DMS 273 treated with DMSO at 0.1 percent for 48 hours (cell line): ENCODE measurements around the gene NKIRAS1.
"Not testable (repeated sequence)": the region's sequence is repeated elsewhere in the genome, so short reads cannot be mapped to it uniquely, and the experiment has no call there.

Experiments
- DNase-seq: peaks from one replicate; lab custom pipeline; 2025; lab: John Stamatoyannopoulos, UW

NKIRAS1 gene

DNA sequence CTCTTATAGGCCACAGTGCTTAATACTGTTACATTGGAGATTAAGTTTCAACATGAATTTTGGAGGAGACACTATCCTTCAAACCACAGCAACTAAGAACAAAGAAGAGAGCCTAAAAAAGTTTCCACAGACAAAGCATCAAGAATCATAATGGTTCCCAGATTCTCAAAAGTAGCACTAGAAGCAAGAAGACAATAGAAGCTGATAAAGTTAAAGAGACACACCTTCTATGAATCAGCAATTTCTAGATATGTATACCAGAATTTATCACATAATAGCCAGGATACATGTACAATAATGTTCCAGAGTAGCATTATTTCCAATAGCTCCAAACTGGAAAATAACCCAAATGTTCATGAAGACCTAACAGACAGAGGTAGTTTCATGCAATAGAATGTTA is 12.2 kb downstream of the NKIRAS1 start:
- no peak for DNase-seq

DNA sequence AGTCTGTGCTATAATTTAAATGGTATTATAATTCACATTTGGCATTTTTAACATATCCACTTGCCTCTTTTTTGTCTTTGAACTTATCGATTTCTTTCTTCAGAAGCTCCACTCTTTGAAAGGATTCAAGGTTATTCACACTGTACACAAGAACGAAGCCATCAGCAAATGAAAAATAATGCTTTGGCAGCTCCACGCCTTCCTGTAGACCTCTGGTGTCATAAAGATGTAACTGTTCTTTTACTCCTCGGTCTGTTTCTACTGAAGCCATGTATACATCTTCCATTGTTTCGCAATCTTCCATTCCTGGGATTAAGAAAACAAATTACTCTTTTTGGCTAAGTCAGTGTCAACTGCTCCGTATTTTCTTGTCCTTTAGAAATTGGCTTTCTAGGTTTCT is 16.0 kb downstream of the NKIRAS1 start:
- DNase-seq: no peak

DNA sequence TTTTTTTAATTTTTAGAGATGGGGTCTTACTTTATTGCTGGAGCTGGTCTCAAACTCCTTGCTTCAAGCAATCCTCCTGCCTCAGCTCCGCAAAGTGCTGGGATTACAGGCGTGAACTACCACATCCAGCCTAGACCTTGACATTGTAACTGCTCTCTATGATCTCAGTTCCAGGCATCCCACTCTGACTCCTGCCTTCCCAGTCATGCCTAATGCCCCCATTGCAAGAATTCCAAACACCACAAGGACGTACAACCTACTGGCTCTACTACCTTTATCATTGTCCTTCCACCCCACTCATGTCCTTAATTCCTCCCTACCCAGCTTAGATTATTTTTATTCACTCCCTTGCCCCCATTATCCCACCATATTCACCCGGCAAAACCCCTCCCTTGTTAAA is 21.6 kb downstream of the NKIRAS1 start:
- no peak for DNase-seq

DNA sequence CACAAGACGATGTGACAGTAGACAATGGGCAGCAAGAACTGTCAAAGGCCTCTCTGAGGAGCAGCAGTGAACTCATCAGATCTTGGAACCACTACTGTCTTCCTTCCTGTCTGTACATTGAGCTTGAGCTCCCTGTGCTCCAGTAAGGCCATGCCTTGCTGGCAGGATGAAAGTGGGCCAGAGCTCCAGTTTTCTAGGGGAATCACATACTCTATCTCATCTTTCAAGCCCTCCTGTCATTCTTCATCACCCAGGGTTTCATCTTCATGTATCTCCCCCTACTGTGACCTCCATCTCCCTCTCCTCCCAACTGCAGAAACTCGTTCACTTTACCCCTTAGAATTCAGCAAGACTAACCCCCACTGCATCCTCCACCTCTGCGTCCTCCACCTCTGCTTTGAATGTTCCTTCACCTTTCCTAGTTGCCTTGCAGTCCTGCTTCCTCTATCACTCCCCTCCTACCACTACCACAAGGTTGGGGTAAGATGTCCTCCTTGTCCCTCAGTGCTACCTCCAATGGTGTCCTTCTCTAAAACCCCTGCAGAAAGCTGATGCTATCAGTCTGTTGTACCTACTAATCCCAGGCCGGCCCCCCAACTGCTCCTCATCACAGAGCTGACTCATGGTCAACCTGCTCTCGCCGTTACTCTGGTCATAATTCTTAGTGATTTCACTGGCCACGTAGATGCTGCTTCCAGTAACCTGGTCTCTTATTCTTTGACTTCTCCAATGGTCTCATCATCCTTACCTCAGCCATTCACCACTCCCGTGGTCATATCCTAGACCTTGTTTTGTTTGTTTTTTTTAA is 22.3 kb downstream of the NKIRAS1 start:
- DNase-seq: no peak

DNA sequence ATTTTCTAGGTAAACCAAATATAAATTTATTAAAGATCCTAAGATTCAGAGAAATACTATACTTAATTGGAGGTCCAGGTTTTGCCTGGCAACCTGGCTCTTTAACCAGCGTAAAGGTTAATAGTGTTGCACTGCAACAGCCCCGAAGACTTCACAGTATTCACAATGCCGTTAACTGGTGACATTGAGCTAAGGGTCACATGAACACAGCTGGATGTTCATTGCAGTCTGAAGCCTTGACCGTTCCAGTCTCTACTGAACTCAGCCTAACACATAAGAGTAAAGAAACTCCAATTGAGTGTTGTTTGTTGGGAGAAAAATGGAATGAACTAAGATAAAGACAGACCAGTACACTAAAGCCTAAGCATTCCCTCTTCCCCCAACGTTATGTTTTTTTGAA is 26.8 kb downstream of the NKIRAS1 start:
- no peak for DNase-seq

DNA sequence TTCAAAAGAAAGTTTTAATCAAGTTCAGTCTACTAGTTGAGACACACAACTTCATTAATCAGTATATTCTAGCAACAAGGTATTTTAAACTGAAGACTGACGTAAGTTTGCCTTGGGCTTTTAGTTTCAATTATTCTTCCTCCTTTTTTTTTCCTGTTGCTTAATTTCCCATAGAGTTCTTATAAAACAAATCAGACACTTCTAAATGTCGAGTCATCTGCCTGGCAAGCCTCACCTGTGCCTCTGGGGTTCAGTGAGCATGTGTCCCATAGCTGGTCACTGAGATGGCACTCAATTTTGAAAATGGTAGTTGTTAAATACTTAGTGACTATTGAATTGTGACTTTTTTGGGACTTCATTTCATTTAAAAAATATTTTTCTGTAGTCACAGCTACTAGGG is 27.4 kb downstream of the NKIRAS1 start:
- no peak for DNase-seq

DNA sequence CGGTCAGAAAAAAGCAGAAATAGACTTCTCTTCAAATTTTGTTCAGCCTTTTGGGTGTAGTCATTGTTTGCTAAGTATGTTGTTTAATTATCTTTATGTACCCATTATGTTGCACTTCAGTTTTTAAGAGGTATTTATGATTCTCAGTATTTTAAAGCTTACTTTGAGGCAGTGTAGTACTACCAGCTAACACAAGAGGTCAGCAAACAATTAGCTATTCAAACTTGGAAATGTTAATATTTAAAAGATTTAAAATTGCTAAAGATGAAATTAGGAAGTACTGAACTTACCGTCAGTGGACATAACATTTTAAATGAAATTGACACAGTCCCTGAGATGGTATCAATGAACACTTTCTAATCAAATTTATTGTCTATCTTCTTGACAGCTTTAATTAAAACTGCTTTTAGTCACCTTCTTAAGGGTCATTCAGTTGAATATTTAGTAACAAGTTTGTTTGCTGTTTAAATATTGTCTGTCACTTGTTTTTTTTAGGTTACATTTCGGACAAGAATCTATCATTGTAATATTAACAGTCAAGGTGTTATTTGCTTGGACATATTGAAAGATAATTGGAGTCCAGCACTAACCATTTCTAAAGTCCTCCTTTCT is 28.1 kb downstream of the NKIRAS1 start:
- no peak for DNase-seq

DNA sequence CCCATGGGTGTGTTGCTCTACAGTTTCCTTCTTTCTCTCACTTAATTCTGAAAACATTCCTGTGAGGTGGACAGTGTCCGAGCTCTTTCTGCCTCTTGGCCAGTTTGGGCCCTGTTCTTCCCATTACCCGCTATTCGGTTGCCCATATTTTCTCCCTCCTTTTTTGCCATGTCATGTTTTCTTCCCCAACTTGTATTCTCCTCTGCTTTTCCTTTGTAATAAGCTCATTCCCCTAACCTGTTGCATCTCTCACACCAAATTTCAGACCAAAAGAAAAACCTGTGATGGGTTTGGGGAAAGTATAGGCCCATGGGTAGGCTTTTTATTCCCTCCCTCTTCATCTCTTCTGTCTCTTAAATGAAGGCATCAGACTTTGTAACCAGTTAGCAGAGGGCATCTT is 30.5 kb downstream of the NKIRAS1 start:
- DNase-seq: no peak

DNA sequence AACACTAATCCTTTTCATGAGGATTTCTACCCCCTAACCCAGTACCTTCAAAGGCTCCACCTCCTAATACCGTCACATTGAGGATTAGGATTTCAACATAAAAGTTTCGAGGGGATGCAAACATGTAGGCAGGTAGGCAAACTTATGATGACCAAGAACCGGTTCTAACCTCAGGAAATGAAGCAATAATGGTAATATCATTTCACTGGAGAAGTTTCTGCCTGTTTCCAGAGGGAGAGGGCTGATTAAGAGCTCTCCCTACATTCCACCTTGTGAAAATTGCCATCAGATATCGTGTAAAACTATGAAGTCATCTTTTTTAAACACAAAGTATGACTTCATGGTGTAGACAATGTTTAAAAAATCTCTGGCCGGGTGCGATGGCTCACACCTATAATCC is 31.6 kb downstream of the NKIRAS1 start:
- no peak for DNase-seq

DNA sequence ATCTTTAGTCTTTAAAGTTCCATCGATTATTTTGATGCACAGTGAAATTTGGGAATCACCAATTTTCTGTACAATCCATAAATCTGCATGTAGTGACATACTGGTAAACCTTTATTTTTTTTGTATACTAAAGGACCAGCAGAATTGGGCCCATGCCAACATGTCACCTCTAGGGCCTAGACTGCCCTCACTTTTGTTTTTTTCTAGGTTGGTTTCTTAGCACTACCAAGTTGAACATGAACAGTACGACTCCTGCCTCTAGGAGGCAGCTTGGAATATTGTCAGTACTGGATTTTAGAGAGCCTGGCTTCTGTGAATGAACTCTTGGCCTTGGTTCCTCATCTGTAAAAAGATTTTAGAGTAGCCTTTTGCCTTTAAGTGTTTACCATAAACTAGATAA is 32.3 kb downstream of the NKIRAS1 start:
- no peak for DNase-seq

DNA sequence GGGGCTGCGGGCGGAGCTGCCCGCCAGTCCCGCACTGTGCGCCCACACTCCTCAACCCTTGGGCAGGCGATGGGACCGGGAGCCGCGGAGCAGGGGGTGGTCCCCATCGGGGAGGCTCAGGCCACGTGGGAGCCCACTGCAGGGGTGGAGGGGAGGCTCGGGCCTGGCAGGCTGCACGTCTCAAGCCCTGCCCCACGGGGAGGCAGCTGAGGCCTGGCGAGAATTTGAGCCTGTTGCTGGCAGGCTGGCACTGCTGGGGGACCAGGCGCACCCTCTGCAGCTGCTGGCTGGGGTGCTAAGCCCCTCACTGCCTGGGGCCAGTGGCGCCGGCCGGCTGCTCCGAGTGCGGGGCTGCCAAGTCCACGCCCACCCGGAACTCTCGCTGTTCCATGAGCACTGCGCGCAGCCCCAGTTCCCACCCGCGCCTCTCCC is 34.3 kb downstream of the NKIRAS1 start:
- no peak for DNase-seq

DNA sequence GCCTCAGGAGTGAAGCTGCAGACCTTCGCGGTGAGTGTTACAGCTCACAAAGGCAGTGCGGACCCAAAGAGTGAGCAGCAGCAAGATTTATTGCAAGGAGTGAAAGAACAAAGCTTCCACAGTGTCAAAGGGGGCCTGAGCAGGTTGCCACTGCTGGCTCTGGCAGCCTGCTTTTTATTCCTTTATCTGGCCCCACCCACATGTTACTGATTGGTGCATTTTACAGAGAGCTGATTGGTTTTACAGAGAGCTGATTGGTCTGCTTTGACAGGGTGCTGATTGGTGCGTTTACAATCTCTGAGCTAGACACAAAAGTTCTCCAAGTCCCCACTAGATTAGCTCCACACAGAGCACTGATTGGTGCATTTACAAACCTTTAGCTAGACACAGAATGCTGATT is 34.8 kb downstream of the NKIRAS1 start:
- DNase-seq: not testable (repeated sequence)

DNA sequence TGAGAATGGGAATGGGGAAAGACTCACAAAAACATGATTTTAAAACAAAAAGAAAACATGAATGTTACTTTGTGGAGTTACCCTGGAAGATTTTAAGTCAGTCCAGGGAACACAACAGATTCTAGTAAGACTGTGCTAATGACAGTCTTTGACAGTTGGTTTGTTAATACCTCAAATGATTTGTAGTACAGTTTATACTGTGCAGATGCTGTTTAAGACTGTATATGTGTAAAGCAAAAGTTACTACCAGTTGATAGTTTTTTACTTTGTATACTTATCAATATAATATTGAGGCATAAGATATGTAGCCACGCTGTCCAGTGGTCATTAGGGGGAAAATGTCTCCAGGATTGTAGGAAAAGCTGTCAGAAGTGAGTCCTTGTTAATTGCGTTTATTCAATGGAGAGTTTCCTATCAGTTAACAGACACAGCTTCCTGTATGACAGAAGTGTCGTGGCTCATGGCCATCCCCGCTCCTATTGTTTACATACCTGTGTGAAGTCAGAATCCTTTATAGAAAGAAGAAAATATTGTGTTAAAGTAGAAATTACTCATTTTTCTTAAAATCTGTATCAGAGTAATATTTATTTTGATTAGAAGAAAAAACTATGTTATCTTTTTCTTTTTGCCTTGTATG is 36.0 kb downstream of the NKIRAS1 start:
- no peak for DNase-seq

DNA sequence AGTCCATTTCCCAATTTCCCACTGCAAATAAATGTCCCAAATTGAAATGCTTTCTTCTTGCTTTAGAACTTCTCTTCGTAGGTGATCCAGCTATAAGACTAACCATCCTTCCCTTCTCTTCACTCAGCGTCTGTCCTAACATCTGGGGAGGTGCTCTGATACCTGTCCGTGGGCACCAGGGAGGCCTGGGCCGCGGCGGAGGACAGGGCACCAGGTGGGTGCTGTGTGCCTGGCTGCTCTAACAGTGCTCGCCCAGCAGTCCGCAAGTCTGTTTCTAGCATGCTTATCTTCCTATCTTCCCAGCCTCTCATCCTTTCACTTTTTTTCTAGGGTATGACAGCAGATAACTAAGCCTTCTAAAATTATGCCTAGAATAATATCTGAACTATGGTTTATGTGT is 37.3 kb downstream of the NKIRAS1 start:
- no peak for DNase-seq

DNA sequence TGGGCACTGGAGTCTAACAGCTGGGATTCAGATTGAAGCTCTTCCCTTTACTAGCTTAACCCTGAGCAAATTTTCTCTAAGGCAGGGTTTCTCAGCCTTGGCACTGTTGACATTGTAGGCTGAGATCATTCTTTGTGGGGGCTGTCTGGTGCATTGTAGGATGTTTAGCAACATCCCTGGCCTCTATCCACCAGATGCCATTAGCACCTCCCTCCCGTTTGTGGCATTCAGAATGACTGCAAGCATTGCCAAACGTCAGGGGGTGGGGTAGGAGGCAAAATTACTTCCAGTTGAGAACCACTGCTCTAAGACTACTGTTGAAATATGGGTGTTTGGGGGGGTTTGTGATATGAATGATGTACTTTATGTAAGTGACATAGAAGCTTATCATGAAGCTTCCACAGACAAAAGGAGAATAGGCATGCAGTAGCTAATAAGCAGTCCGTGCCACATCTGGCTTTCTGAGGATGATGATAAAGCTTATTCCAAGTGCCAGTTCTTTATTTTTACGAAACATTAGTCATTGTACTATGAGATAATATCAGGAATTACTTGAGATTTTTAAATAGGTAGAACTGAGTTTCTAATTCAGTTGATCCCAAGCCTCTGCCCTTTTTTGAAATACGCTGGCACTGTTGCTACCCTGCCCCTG is 39.3 kb downstream of the NKIRAS1 start:
- DNase-seq: no peak

DNA sequence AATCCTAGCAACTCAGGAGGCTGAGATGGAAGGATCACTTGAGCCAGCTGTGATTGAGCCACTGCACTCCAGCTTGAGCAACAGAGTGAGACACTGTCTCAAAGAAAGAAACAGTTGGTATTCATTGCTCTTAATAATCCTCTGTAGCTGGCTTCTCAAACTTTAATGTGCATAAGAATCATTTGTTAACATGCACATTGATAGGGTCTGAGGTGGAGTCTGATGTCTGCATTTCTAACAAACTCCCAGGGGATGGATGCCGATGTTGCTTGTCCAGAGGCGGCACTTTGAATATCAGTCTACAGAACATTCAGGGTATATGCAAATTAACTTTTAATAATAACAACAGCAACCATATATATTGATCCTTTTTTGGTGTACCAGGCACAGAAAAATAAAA is 39.9 kb downstream of the NKIRAS1 start:
- no peak for DNase-seq

DNA sequence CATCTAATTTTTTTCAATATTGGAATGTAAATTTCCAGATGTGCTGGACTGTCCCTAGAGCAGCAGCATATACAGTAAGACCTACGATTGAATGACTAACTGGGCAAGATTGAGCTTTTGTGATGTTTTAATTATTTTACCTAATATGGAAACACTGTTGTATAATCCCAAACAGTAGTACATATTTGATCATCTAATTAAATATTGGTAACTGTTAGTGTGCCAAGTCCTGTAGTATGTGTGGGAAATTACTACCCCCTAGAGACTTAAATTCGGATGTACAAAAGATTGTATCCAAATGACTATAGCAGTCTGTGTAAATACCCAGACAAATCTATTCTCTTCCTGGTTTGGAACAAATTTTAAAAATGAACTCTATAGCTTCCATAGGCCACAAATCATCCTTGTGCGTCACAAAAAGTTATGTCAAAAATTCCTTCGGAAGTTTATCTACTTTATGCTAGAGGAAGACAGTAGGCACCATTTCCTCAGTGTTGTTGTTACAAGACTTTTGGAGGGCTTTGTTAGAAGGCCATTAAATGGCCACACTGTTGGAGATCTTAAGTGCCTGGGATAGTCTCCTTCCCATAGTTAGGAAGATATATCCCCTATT is 41.6 kb downstream of the NKIRAS1 start:
- DNase-seq: no peak

DNA sequence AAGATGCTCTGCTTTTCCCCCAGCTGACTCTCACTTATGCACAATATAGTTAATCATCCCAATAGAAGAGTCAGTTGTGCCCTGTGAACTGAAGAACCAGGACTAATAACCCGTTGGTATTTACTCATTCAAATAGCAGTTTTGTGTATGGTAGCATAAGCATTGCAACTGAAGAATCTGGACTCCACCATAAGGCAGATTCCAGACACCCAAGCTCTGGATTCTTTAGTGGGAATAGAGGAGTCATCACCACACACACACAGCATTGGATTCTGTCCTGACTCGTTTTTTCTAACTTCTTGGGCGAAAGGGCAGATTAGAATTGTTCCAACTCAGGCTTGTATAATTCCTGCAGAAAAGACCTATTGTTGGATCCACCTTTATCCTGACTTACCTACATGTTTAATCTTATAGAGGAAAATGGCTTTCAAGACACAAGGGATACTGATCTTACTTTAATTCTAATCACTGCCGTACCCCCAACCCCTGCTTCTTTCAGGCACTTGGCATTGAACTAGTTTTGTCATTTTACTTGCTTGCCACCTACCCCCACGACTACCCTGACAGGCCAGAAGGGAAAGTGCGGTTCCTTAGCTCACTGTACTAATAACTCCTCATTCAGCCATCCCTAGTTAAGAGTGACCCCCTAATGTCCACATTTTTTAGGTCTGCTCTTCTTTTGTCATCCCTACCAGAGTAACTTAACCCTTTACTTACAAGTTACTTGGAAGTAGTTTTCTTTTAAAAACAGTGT is 42.3 kb downstream of the NKIRAS1 start:
- no peak for DNase-seq

DNA sequence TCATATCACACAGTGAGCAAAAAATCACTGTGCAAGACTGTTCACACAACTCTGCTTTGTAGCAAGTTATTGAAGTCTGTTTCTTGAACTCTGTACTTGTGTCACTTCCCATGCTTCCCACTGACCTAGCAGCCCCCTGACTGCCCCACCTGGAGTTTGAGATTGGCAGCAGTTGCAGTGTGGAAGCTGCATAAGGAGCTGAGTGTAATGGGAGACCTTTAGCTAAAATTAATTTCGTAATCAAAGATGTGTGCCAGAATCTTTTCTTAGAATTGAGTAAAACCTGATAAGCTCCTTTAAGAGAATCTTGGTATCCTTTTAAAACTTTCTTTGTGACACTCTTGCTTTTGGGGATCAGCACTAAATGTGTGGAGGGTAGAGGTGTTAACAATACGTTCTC is 42.8 kb downstream of the NKIRAS1 start:
- DNase-seq: no peak

DNA sequence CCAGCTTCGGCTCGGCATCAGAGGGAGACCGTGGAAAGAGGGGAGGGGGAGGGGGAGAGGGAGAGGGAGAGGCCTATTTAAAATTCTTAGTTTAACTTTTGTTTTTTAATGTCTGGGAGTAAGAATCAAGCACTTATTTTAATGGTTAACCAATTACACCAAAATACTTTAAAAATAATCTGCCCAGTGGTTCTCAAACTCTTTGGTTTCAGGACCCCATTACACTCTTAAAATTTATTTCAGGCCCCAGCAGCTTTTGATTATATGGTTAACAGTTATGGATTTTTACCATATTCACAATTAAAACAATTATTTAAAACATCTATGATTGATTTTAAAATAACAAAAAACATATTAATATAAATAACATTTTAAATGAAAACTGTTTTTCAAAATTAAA is 44.5 kb downstream of the NKIRAS1 start:
- DNase-seq: no peak

DNA sequence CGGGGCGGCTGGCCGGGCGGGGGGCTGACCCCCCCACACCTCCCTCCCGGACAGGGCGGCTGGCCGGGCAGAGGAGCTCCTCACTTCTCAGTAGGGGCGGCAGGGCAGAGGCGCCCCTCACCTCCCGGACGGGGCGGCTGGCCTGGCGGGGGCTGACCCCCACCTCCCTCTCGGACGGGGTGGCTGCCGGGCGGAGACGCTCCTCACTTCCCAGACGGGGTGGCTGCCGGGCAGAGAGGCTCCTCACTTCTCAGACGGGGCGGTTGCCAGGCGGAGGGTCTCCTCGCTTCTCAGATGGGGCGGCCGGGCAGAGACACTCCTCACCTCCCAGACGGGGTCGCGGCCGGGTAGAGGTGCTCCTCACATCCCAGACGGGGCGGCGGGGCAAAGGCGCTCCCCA is 45.4 kb downstream of the NKIRAS1 start:
- not testable (repeated sequence) for DNase-seq

DNA sequence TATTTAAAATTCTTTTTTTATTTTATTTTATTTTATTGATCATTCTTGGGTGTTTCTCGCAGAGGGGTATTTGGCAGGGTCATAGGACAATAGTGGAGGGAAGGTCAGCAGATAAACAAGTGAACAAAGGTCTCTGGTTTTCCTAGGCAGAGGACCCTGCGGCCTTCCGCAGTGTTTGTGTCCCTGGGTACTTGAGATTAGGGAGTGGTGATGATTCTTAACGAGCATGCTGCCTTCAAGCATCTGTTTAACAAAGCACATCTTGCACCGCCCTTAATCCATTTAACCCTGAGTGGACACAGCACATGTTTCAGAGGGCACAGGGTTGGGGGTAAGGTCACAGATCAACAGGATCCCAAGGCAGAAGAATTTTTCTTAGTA is 46.1 kb downstream of the NKIRAS1 start:
- not testable (repeated sequence) for DNase-seq
